DOHH2 (cell line): Measurements from ENCODE around the gene PIN1.

ENCODE experiments used
- CTCF ChIP-seq: fragments of 200-600 bp; sonication (generic); IDR thresholded peaks from one replicate; pipeline ENCODE4 v1.5.1; 2014; ENCODE audit warnings: antibody characterized with exemption, mild to moderate bottlenecking, low read depth, low read length; ENCODE audit not compliant: poor library complexity, severe bottlenecking
- EZH2phosphoT487 ChIP-seq: fragments of 200-600 bp; sonication (generic); IDR thresholded peaks from 2 replicates; pipeline ENCODE4 v1.6.1; 2017; ENCODE audit warnings: borderline replicate concordance, mild to moderate bottlenecking, antibody characterized with exemption, low read length, moderate library complexity, mixed read lengths

- no peak for TF ChIP-seq CTCF
- TF ChIP-seq EZH2phosphoT487: no peak
Observed at GRCh38 chr19:9865732-9866501, 30.8 kb downstream of the PIN1 start.
